ENCODE data around the gene FMN1. TPM values are rescaled to one million over a fixed set of nuclear protein-coding genes. Genes with fewer than 3 reads are reported as not detected.

Gene FMN1
- polyA plus RNA-seq, 2 of the 4 experiments (the other 2 are of a cell fraction): 0.53 to 2.2 TPM

- POLR2A ChIA-PET: no interaction called here
- WGBS (ENCODE audit: missing lambda C conversion rate): 61% methylated on average over 3 of the region's 3 CpGs
- Histone ChIP-seq H3K9me3 (no peaks in the 10 kb centered on the region), H3K4me1 (no peaks in the 10 kb centered on the region), H3K27ac (no peak overlapping the region), H3K4me3 (no peak overlapping the region), H3K4me2 (no peak overlapping the region)
- CTCF ChIA-PET: interaction anchor here (1.2 to 1.6 kb wide), 2 partner anchors 9 to 12 kb away, joined by 3 to 4 read pairs; partner anchors contain the start of gene FMN1
- TF ChIP-seq RARB (CRISPR knock-in tag; IDR thresholded peaks at IDR 0.05) (no peak), MAZ (IDR thresholded peaks at IDR 0.05; ENCODE audit: borderline replicate concordance, low read depth, low read length) (no peak), FOSB (CRISPR knock-in tag; IDR thresholded peaks at IDR 0.05) (no peak), KDM1A (IDR thresholded peaks at IDR 0.05; ENCODE audit: low read depth) (no peak), CBX8 (IDR thresholded peaks at IDR 0.05) (no peak), ZSCAN20 (CRISPR knock-in tag; IDR thresholded peaks at IDR 0.05) (no peak), ELK1 (IDR thresholded peaks at IDR 0.05; ENCODE audit: low read depth, low read length) (no peak), CTCF (IDR thresholded peaks at IDR 0.05) (no peak), FOXS1 (CRISPR knock-in tag; IDR thresholded peaks at IDR 0.05) (no peak), PHF8 (IDR thresholded peaks at IDR 0.05; ENCODE audit: borderline replicate concordance, low read depth) (no peak), NR3C1 (IDR thresholded peaks at IDR 0.05) (no peak), TP53 (CRISPR knock-in tag; IDR thresholded peaks at IDR 0.05) (no peak)
- no peak for DNase-seq (ENCODE audit: low read depth in 1 of 2, low spot score in 1 of 2)
- no peak for ATAC-seq
- peak; percentile 67 for FAIRE-seq
These were observed 11.2 kb downstream of the FMN1 start for GRCh38 chr15:33183334-33183733.

- no peak for TF ChIP-seq BCL3 (IDR thresholded peaks at IDR 0.05)
- no peak for TF ChIP-seq SREBF2 (IDR thresholded peaks at IDR 0.05)
- TF ChIP-seq HOXA7 (CRISPR knock-in tag; IDR thresholded peaks at IDR 0.05): no peak
- TF ChIP-seq MAZ (IDR thresholded peaks at IDR 0.05; ENCODE audit: borderline replicate concordance, low read depth, low read length): no peak
- Histone ChIP-seq H3K4me3 (no peak overlapping the region), H3K27ac (no peak overlapping the region), H3K4me2 (no peak overlapping the region), H3K9me3 (no peaks in the 10 kb centered on the region), H3K4me1 (no peaks in the 10 kb centered on the region)
- ATAC-seq: no peak
- 75% methylated on average over 2 of the region's 2 CpGs for WGBS (ENCODE audit: missing lambda C conversion rate)
- FAIRE-seq: no peak
- POLR2A ChIA-PET: no interaction called here
- CTCF ChIA-PET: interaction anchor here (0.8 to 1.6 kb wide), 3 partner anchors 9 to 45 kb away, joined by 3 to 4 read pairs (median 3); partner anchors contain the start of gene FMN1
- DNase-seq (ENCODE audit: low read depth in 1 of 2, low spot score in 1 of 2): no peak
These were observed 11.6 kb downstream of the FMN1 start for GRCh38 chr15:33182926-33183325.

GRCh38 chr15:33182278-33182905 lies 12.1 kb downstream of the FMN1 start:
- Histone ChIP-seq H3K27ac (no peak overlapping the region), H3K9me3 (no peaks in the 10 kb centered on the region), H3K4me1 (no peaks in the 10 kb centered on the region), H3K4me3 (no peak overlapping the region), H3K4me2 (no peak overlapping the region)
- WGBS (ENCODE audit: missing lambda C conversion rate): 58% methylated on average over 4 of the region's 4 CpGs
- ATAC-seq (peak; percentile 53 to 54; a peak in 2 of 6 replicates), FAIRE-seq (no peak), DNase-seq (ENCODE audit: low read depth in 1 of 2, low spot score in 1 of 2) (no peak)
- ChIA-PET POLR2A (no interaction called here), CTCF (interaction anchor here (0.7 to 1.6 kb wide), 5 partner anchors 10 to 50 kb away, joined by 3 to 4 read pairs (median 3); partner anchors contain the start of gene FMN1)
- TF ChIP-seq RFX5 (IDR thresholded peaks at IDR 0.05): no peak

Measured in A549 (cell line).